Ishikawa (cell line): ENCODE measurements around the gene PRKAG1.
A peak's percentile ranks its signal among the peaks of the same experiment; 100 is the strongest.

Experiments used
- CEBPB ChIP-seq: IDR thresholded peaks from 2 replicates; pipeline ENCODE4 v1.6.1; 2012
- CREB1 ChIP-seq: IDR thresholded peaks from 2 replicates; pipeline ENCODE4 v1.6.1; 2012; ENCODE audit warnings: low read depth
- EGR1 ChIP-seq: IDR thresholded peaks from 2 replicates; pipeline ENCODE4 v1.6.1; 2012
- EP300 ChIP-seq: IDR thresholded peaks from 2 replicates; pipeline ENCODE4 v1.6.1; 2012; ENCODE audit warnings: borderline replicate concordance
- FOXM1 ChIP-seq: IDR thresholded peaks from 2 replicates; pipeline ENCODE4 v1.6.1; 2012; ENCODE audit warnings: low read depth, borderline replicate concordance
- NFIC ChIP-seq: IDR thresholded peaks from 2 replicates; pipeline ENCODE4 v1.6.1; 2012
- RAD21 ChIP-seq: IDR thresholded peaks from 2 replicates; pipeline ENCODE4 v1.6.1; 2012; ENCODE audit warnings: low read depth
- TAF1 ChIP-seq: IDR thresholded peaks from 2 replicates; pipeline ENCODE4 v1.6.1; 2012; ENCODE audit warnings: low read depth, mild to moderate bottlenecking
- TCF12 ChIP-seq: IDR thresholded peaks from 2 replicates; pipeline ENCODE4 v1.6.1; 2012; ENCODE audit warnings: low read depth
- TEAD4 ChIP-seq: IDR thresholded peaks from 2 replicates; pipeline ENCODE4 v1.6.1; 2012
- YY1 ChIP-seq: IDR thresholded peaks from 2 replicates; pipeline ENCODE4 v1.6.1; 2012; ENCODE audit warnings: low read depth
- ZBTB7A ChIP-seq: IDR thresholded peaks from 2 replicates; pipeline ENCODE4 v1.6.1; 2012; ENCODE audit warnings: low read depth
- TF ChIP-seq, protein P1 (sequence below): IDR thresholded peaks from 2 replicates; pipeline ENCODE4 v1.6.1; 2012
- TF ChIP-seq, protein P2 (sequence below): IDR thresholded peaks from 2 replicates; pipeline ENCODE4 v1.6.1; 2012
- TF ChIP-seq, protein P3 (sequence below): IDR thresholded peaks from 2 replicates; pipeline ENCODE4 v1.6.1; 2012; ENCODE audit warnings: low read depth, mild to moderate bottlenecking

Gene PRKAG1

GRCh38 chr12:48957141-48958048 is 61.2 kb downstream of the PRKAG1 start, which contains the start of gene ARF3:
Gene ARF3, minus strand, starts transcription at chr12:48957487. Its CDS starts 16,392 bp downstream, at chr12:48941095.
- TF ChIP-seq TEAD4 (no peak; the same call in 1 of the 2 replicates), FOXM1 (no peak; the same call in 1 of the 2 replicates), CEBPB (no peak), RAD21 (no peak), CREB1 (no peak), YY1 (peak; percentile 51; the same call in 1 of the 2 replicates), EGR1 (peak; percentile 91), NFIC (peak; percentile 30; the same call in 1 of the 2 replicates), TAF1 (peak; percentile 89), TCF12 (peak; percentile 31; the same call in 1 of the 2 replicates), EP300 (no peak), ZBTB7A (peak; percentile 82)
- TF ChIP-seq, protein P1, sequence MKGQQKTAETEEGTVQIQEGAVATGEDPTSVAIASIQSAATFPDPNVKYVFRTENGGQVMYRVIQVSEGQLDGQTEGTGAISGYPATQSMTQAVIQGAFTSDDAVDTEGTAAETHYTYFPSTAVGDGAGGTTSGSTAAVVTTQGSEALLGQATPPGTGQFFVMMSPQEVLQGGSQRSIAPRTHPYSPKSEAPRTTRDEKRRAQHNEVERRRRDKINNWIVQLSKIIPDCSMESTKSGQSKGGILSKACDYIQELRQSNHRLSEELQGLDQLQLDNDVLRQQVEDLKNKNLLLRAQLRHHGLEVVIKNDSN: no peak
- TF ChIP-seq, protein P2, sequence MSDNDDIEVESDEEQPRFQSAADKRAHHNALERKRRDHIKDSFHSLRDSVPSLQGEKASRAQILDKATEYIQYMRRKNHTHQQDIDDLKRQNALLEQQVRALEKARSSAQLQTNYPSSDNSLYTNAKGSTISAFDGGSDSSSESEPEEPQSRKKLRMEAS: peak; percentile 67
- TF ChIP-seq, protein P3, sequence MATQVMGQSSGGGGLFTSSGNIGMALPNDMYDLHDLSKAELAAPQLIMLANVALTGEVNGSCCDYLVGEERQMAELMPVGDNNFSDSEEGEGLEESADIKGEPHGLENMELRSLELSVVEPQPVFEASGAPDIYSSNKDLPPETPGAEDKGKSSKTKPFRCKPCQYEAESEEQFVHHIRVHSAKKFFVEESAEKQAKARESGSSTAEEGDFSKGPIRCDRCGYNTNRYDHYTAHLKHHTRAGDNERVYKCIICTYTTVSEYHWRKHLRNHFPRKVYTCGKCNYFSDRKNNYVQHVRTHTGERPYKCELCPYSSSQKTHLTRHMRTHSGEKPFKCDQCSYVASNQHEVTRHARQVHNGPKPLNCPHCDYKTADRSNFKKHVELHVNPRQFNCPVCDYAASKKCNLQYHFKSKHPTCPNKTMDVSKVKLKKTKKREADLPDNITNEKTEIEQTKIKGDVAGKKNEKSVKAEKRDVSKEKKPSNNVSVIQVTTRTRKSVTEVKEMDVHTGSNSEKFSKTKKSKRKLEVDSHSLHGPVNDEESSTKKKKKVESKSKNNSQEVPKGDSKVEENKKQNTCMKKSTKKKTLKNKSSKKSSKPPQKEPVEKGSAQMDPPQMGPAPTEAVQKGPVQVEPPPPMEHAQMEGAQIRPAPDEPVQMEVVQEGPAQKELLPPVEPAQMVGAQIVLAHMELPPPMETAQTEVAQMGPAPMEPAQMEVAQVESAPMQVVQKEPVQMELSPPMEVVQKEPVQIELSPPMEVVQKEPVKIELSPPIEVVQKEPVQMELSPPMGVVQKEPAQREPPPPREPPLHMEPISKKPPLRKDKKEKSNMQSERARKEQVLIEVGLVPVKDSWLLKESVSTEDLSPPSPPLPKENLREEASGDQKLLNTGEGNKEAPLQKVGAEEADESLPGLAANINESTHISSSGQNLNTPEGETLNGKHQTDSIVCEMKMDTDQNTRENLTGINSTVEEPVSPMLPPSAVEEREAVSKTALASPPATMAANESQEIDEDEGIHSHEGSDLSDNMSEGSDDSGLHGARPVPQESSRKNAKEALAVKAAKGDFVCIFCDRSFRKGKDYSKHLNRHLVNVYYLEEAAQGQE: no peak

GRCh38 chr12:48956279-48957140 is 62.1 kb downstream of the PRKAG1 start:
- TF ChIP-seq YY1 (peak; percentile 39; the same call in 1 of the 2 replicates), EP300 (no peak), CREB1 (peak; percentile 43), CEBPB (0 out of 2 replicates have a peak, but pooled peaks have one; percentile 3), EGR1 (peak; percentile 80; the same call in 1 of the 2 replicates), ZBTB7A (0 out of 2 replicates have a peak, but pooled peaks have one; percentile 55), TCF12 (no peak), TEAD4 (peak; percentile 29; the same call in 1 of the 2 replicates)
- TF ChIP-seq, protein P2: 0 out of 2 replicates have a peak, but pooled peaks have one; percentile 17

DNA sequence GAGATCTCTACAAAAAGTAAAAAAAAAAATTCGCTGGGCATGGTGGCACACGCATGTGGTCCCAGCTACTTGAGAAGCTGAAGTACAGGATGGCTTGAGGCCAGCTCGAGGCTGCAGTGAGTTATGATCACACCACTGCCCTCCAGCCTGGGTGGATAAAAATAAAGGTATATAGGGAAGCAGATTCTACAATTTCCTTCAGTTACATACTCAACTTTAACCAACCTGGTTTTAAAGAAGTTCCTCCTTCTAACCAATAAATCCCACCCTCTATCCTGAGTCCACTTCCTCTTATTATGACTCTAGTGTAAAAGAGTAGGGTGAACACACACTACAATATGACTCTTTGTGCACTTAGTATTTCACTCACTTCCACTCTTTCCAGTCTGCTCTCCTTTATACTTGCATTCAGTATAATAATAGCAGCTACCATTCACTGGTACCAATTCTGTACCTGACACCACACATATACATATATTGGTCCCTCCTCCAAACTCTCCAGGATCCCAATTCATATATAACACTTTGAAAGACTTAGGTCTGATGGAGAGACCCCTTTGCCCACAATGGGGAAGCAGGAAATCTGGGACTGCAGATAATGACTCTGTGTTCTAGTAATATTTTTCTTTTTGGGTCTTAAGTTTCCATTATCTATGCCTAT is 63.6 kb downstream of the PRKAG1 start:
- TF ChIP-seq, protein P3: no peak
- TF ChIP-seq EP300 (no peak), EGR1 (no peak), CEBPB (no peak), YY1 (no peak), TAF1 (no peak), NFIC (no peak)
- TF ChIP-seq, protein P1: no peak

- TF ChIP-seq TEAD4 (no peak), EGR1 (no peak), TAF1 (no peak), RAD21 (no peak), TCF12 (no peak), CEBPB (no peak)
- TF ChIP-seq, protein P1: no peak
- TF ChIP-seq, protein P3: no peak
Measured at GRCh38 chr12:48954061-48954460, 64.5 kb downstream of the PRKAG1 start.
